H9 (cell line): ENCODE measurements around the gene LTBP2. TPM values are rescaled to one million over a fixed set of nuclear protein-coding genes. Genes with fewer than 3 reads are reported as not detected.

Experiments
- DNase-seq: peaks from one replicate; pipeline ENCODE4 v3.0.0-alpha.2; 2017
- H2AFZ ChIP-seq: one replicate; pipeline ENCODE4 v1.6.1; 2013; ENCODE audit warnings: mild to moderate bottlenecking, low read length, control low read depth, moderate library complexity
- H2AK5ac ChIP-seq: 2 replicates; pipeline ENCODE4 v1.6.1; 2013; ENCODE audit warnings: low read length, control low read depth, mixed read lengths; ENCODE audit not compliant: insufficient read length
- H2BK120ac ChIP-seq: one replicate; pipeline ENCODE4 v1.6.1; 2013; ENCODE audit warnings: low read depth, mild to moderate bottlenecking, low read length, control low read depth, inconsistent platforms; ENCODE audit not compliant: poor library complexity, severe bottlenecking
- H2BK12ac ChIP-seq: 2 replicates; pipeline ENCODE4 v1.6.1; 2013; ENCODE audit warnings: low read length, control low read depth, mixed read lengths, low read depth; ENCODE audit not compliant: insufficient read length
- H2BK15ac ChIP-seq: 2 replicates; pipeline ENCODE4 v1.6.1; 2013; ENCODE audit warnings: low read depth, low read length, control low read depth
- H2BK20ac ChIP-seq: one replicate; pipeline ENCODE4 v1.6.1; 2013; ENCODE audit warnings: low read depth, mild to moderate bottlenecking, low read length, control low read depth, inconsistent platforms; ENCODE audit not compliant: poor library complexity, severe bottlenecking
- H2BK5ac ChIP-seq: 2 replicates; pipeline ENCODE4 v1.6.1; 2013; ENCODE audit warnings: low read length, control low read depth, mixed read lengths; ENCODE audit not compliant: insufficient read length
- H3K14ac ChIP-seq: 2 replicates; pipeline ENCODE4 v1.6.1; 2013; ENCODE audit warnings: low read length, control low read depth; ENCODE audit not compliant: insufficient read depth
- H3K18ac ChIP-seq: 2 replicates; pipeline ENCODE4 v1.6.1; 2013; ENCODE audit warnings: low read depth, mild to moderate bottlenecking, mixed read lengths, low read length, control low read depth; ENCODE audit not compliant: insufficient read length
- H3K23ac ChIP-seq: 2 replicates; pipeline ENCODE4 v1.6.1; 2013; ENCODE audit warnings: low read length, control low read depth, mixed read lengths, low read depth; ENCODE audit not compliant: insufficient read length
- H3K23me2 ChIP-seq: 2 replicates; pipeline ENCODE4 v1.6.1; 2013; ENCODE audit warnings: low read depth, mild to moderate bottlenecking, mixed read lengths, low read length, control low read depth; ENCODE audit not compliant: insufficient read length, poor library complexity, severe bottlenecking
- H3K27ac ChIP-seq: 2 replicates; pipeline ENCODE4 v1.5.1; 2013; ENCODE audit warnings: low read length, control low read depth, mixed read lengths, low read depth; ENCODE audit not compliant: insufficient read length
- H3K27me3 ChIP-seq: 2 replicates; pipeline ENCODE4 v1.6.1; 2013; ENCODE audit warnings: low read length, control low read depth, inconsistent platforms; ENCODE audit not compliant: insufficient read depth
- H3K4ac ChIP-seq: 2 replicates; pipeline ENCODE4 v1.6.1; 2013; ENCODE audit warnings: low read depth, mild to moderate bottlenecking, control low read depth, inconsistent platforms, low read length, moderate library complexity
- H3K4me1 ChIP-seq: 2 replicates; pipeline ENCODE4 v1.6.1; 2013; ENCODE audit warnings: low read length, control low read depth, inconsistent platforms; ENCODE audit not compliant: insufficient read depth
- H3K4me2 ChIP-seq: 2 replicates; pipeline ENCODE4 v1.6.1; 2013; ENCODE audit warnings: low read length, control low read depth, mixed read lengths; ENCODE audit not compliant: insufficient read length, insufficient read depth
- H3K56ac ChIP-seq: 2 replicates; pipeline ENCODE4 v1.6.1; 2013; ENCODE audit warnings: low read depth, mild to moderate bottlenecking, mixed read lengths, low read length, control low read depth; ENCODE audit not compliant: insufficient read length
- H3K79me1 ChIP-seq: 2 replicates; pipeline ENCODE4 v1.6.1; 2013; ENCODE audit warnings: low read depth, mild to moderate bottlenecking, moderate library complexity, low read length, control low read depth, inconsistent platforms; ENCODE audit not compliant: insufficient read depth, poor library complexity, severe bottlenecking
- H3K79me2 ChIP-seq: 2 replicates; pipeline ENCODE4 v1.6.1; 2013; ENCODE audit warnings: low read length, control low read depth, inconsistent platforms; ENCODE audit not compliant: insufficient read depth
- H3K9ac ChIP-seq: 2 replicates; pipeline ENCODE4 v1.6.1; 2013; ENCODE audit warnings: low read length, control low read depth, mixed read lengths; ENCODE audit not compliant: insufficient read length; ENCODE audit errors: extremely low read depth
- H3K9me3 ChIP-seq: one replicate; pipeline ENCODE4 v1.6.1; 2013; ENCODE audit warnings: low read depth, low read length, inconsistent platforms; ENCODE audit not compliant: control insufficient read depth
- H3T11ph ChIP-seq: one replicate; pipeline ENCODE4 v1.6.1; 2013; ENCODE audit warnings: mild to moderate bottlenecking, low read length, control low read depth, inconsistent platforms
- H4K20me1 ChIP-seq: one replicate; pipeline ENCODE4 v1.6.1; 2013; ENCODE audit not compliant: control insufficient read depth, insufficient read length, insufficient read depth
- H4K5ac ChIP-seq: 2 replicates; pipeline ENCODE4 v1.6.1; 2013; ENCODE audit warnings: low read depth, mild to moderate bottlenecking, mixed read lengths, low read length, control low read depth; ENCODE audit not compliant: insufficient read length
- H4K8ac ChIP-seq: replicated peaks from 2 replicates; pipeline ENCODE4 v1.6.1; 2013; ENCODE audit warnings: low read length, control low read depth, mixed read lengths, low read depth; ENCODE audit not compliant: insufficient read length
- H4K91ac ChIP-seq: 2 replicates; pipeline ENCODE4 v1.6.1; 2013; ENCODE audit warnings: low read depth, mild to moderate bottlenecking, moderate library complexity, mixed read lengths, low read length, control low read depth; ENCODE audit not compliant: insufficient read length
- H3K27ac Mint-ChIP-seq, 3 experiments: 2 replicates in 2 of 3; 3 replicates in 1 of 3; pipeline ENCODE4 v1.8.0; 2020 to 2021; ENCODE audit warnings: mixed read lengths in 3 of 3, mild to moderate bottlenecking in 1 of 3, moderate library complexity in 1 of 3
- H3K27me3 Mint-ChIP-seq: 2 replicates; pipeline ENCODE4 v1.8.0; 2021; ENCODE audit warnings: low read depth, mild to moderate bottlenecking, moderate library complexity, mixed read lengths
- H3K36me3 Mint-ChIP-seq, 3 experiments: 2 replicates in 2 of 3; 3 replicates in 1 of 3; pipeline ENCODE4 v1.8.0; 2020 to 2021; ENCODE audit warnings: low read depth in 3 of 3, mixed read lengths in 3 of 3; ENCODE audit not compliant: insufficient read depth in 1 of 3
- H3K4me1 Mint-ChIP-seq, 2 experiments: 2 replicates each; pipeline ENCODE4 v1.8.0; 2020; ENCODE audit warnings: mixed read lengths in 2 of 2
- H3K4me3 Mint-ChIP-seq, 2 experiments: 2 replicates in 1 of 2; 3 replicates in 1 of 2; pipeline ENCODE4 v1.8.0; 2020 to 2021; ENCODE audit warnings: mild to moderate bottlenecking in 2 of 2, mixed read lengths in 2 of 2, moderate library complexity in 1 of 2
- H3K9me3 Mint-ChIP-seq, 2 experiments: 2 replicates in 1 of 2; 3 replicates in 1 of 2; pipeline ENCODE4 v1.8.0; 2020; ENCODE audit warnings: mild to moderate bottlenecking in 2 of 2, mixed read lengths in 2 of 2, moderate library complexity in 1 of 2
- WGBS: extraction: QIAGEN DNeasy Blood & Tissue Kit; methylation state at CpG from one replicate; pipeline ENCODE4 v1.1.7; 2013; ENCODE audit warnings: missing lambda C conversion rate, low lambda C conversion rate, mixed read lengths; ENCODE audit not compliant: insufficient read length; ENCODE audit errors: extremely low coverage; 5-methylcytosine and 5-hydroxymethylcytosine counted together
- total RNA-seq: library from RNA; stranded (reverse); gene quantifications from 2 replicates; pipeline ENCODE4 v1.2.1, GENCODE V29; 2021
- TF ChIP-seq, protein P1 (sequence below): fragments of 200-600 bp; sonication (generic); conservative IDR thresholded peaks from 3 replicates; pipeline ENCODE4 v1.8.0; 2021; ENCODE audit warnings: antibody characterized with exemption, mild to moderate bottlenecking

Gene LTBP2
- total RNA-seq, 1 experiment from 2014 or later = 0.77 TPM

DNA sequence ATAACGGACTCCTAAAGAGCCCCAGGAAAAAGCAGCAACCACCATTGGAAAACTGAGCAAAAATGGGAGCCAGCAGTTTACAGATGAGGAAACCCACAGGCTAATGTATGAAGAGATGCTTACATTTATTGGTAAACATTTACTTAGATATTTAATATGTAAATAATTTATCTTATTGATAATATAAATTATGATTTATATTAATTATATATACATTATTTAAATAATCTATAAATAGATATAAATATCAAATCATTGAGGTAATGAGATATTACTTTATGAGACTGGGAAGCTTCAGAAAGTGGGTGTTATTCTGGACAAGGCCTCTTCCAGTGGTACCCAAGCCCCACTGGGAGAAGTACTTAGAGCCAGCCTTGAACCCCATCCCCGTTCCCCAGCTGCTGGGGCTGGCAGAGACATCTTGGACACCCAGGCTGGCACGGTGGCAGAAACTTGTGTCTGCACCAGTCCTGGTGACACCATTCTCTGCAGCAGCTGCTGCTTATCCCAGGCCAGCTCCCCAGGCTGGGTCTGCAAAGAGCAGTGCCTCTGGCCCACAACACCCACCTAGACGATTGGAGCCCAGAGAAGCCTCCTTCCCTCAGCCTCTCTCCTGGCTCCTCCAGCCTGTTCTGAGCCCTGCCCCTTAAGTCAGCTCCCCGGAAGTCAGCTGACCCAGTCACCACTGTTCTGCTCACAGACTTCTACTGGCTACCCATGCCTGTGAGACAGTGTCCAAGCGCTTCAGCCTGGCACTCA is 92.5 kb downstream of the LTBP2 start:
- H4K91ac ChIP-seq = no peak overlapping the region
- no peak overlapping the region for H3K9ac ChIP-seq
- no peak overlapping the region for H4K5ac ChIP-seq
- H3K79me1 ChIP-seq = no peaks in the 10 kb centered on the region
- peaks cover 13 to 21% of the 10 kb centered on the region in 2 experiments for H3K4me1 Mint-ChIP-seq
- H3T11ph ChIP-seq = no peak overlapping the region
- DNase-seq = no peak
- no peak overlapping the region for H3K4me3 Mint-ChIP-seq
- no peaks in the 10 kb centered on the region for H3K9me3 ChIP-seq
- H3K56ac ChIP-seq = no peak overlapping the region
- no peak overlapping the region for H3K4ac ChIP-seq
- no peak overlapping the region for H2BK20ac ChIP-seq
- no peak overlapping the region for H2BK5ac ChIP-seq
- H3K4me2 ChIP-seq = no peak overlapping the region
- no peaks in the 10 kb centered on the region for H3K4me1 ChIP-seq
- no peak overlapping the region for H3K14ac ChIP-seq
- H2AK5ac ChIP-seq = no peak overlapping the region
- H3K36me3 Mint-ChIP-seq = no peaks in the 10 kb centered on the region
- no CpG with 5 or more reads among the region's 6 CpGs for WGBS
- H3K79me2 ChIP-seq = no peaks in the 10 kb centered on the region
- H3K23me2 ChIP-seq = no peaks in the 10 kb centered on the region
- peaks cover 1% of the 10 kb centered on the region; the same call in 1 of the 2 replicates for H3K27me3 Mint-ChIP-seq
- H3K23ac ChIP-seq = no peak overlapping the region
- H4K8ac ChIP-seq = no peak overlapping the region
- TF ChIP-seq, protein P1, sequence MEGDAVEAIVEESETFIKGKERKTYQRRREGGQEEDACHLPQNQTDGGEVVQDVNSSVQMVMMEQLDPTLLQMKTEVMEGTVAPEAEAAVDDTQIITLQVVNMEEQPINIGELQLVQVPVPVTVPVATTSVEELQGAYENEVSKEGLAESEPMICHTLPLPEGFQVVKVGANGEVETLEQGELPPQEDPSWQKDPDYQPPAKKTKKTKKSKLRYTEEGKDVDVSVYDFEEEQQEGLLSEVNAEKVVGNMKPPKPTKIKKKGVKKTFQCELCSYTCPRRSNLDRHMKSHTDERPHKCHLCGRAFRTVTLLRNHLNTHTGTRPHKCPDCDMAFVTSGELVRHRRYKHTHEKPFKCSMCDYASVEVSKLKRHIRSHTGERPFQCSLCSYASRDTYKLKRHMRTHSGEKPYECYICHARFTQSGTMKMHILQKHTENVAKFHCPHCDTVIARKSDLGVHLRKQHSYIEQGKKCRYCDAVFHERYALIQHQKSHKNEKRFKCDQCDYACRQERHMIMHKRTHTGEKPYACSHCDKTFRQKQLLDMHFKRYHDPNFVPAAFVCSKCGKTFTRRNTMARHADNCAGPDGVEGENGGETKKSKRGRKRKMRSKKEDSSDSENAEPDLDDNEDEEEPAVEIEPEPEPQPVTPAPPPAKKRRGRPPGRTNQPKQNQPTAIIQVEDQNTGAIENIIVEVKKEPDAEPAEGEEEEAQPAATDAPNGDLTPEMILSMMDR = no peak
- H3K18ac ChIP-seq = no peak overlapping the region
- H2BK120ac ChIP-seq = no peak overlapping the region
- peak overlapping the region in 1 of 3 experiments; percentile 67; a peak in 1 of 7 replicates for H3K27ac Mint-ChIP-seq
- H3K9me3 Mint-ChIP-seq = no peaks in the 10 kb centered on the region
- H2AFZ ChIP-seq = no peak overlapping the region
- no peak overlapping the region for H3K27ac ChIP-seq
- H2BK15ac ChIP-seq = no peak overlapping the region
- no peaks in the 10 kb centered on the region for H3K27me3 ChIP-seq
- H2BK12ac ChIP-seq = no peak overlapping the region
- H4K20me1 ChIP-seq = no peaks in the 10 kb centered on the region
